Inferior parietal cortex (tissue), 1 donor: ENCODE measurements around the gene TPCN2.
A peak's percentile ranks its signal among the peaks of the same experiment; 100 is the strongest.
"Not testable (repeated sequence)": the region's sequence is repeated elsewhere in the genome, so short reads cannot be mapped to it uniquely, and the experiment has no call there.

Experiments used
- DNase-seq: peaks from one replicate; pipeline ENCODE4 v3.0.0-alpha.2; 2016; ENCODE audit errors: extremely low spot score

The TPCN2 gene

GRCh38 chr11:69048694-69049489 is at the start of gene TPCN2:
TSS of gene TPCN2 (plus strand) at chr11:69048932. CDS start at chr11:69048998, 66 bp downstream.
- peak; percentile 92 for DNase-seq

- no peak for DNase-seq
Observed at GRCh38 chr11:68999093-68999747, 49.5 kb upstream of the TPCN2 start.

- not testable (repeated sequence) for DNase-seq
Observed at GRCh38 chr11:68999748-69000355, 48.9 kb upstream of the TPCN2 start.

- DNase-seq, result no peak
Observed at GRCh38 chr11:69000391-69000790, 48.3 kb upstream of the TPCN2 start.

- DNase-seq, result no peak
Observed at GRCh38 chr11:69000831-69001242, 47.9 kb upstream of the TPCN2 start.

- no peak for DNase-seq
Observed at GRCh38 chr11:69001243-69002081, 47.3 kb upstream of the TPCN2 start.

- DNase-seq, result no peak
Observed at GRCh38 chr11:69002110-69002569, 46.6 kb upstream of the TPCN2 start.

- DNase-seq, result no peak
Observed at GRCh38 chr11:69002570-69003231, 46.0 kb upstream of the TPCN2 start.

GRCh38 chr11:69003301-69003865 is 45.3 kb upstream of the TPCN2 start:
- DNase-seq, result no peak

- DNase-seq, result no peak
Observed at GRCh38 chr11:69003866-69004367, 44.8 kb upstream of the TPCN2 start.

GRCh38 chr11:69004411-69005182 is 44.1 kb upstream of the TPCN2 start:
- no peak for DNase-seq

- DNase-seq, result no peak
Observed at GRCh38 chr11:69005183-69005630, 43.5 kb upstream of the TPCN2 start.

GRCh38 chr11:69005631-69006368 is 42.9 kb upstream of the TPCN2 start:
- no peak for DNase-seq

- no peak for DNase-seq
Observed at GRCh38 chr11:69006816-69007215, 41.9 kb upstream of the TPCN2 start.

GRCh38 chr11:69007975-69008381 is 40.8 kb upstream of the TPCN2 start:
- no peak for DNase-seq

- no peak for DNase-seq
Observed at GRCh38 chr11:69008737-69009440, 39.8 kb upstream of the TPCN2 start.

- DNase-seq, result no peak
Observed at GRCh38 chr11:69009441-69010211, 39.1 kb upstream of the TPCN2 start.
